HG03378 (cell line): ENCODE results near the gene MDFIC.

Experiments used
- ATAC-seq: cut with Tn5 transposase; IDR thresholded peaks from one replicate; pipeline ENCODE4 v1.9.1; 2021; ENCODE audit warnings: mild to moderate bottlenecking, moderate library complexity; ENCODE audit not compliant: unreplicated experiment

Gene MDFIC

GRCh38 chr7:114949231-114949630 lies 27.3 kb downstream of the MDFIC start:
- ATAC-seq = no peak

GRCh38 chr7:114952296-114952695 lies 30.4 kb downstream of the MDFIC start:
- ATAC-seq = no peak

- no peak for ATAC-seq
Measured at GRCh38 chr7:114953724-114954123, 31.8 kb downstream of the MDFIC start.

GRCh38 chr7:114956702-114957101 lies 34.8 kb downstream of the MDFIC start:
- peak; percentile 38 for ATAC-seq

- no peak for ATAC-seq
Measured at GRCh38 chr7:114957444-114957843, 35.5 kb downstream of the MDFIC start.

- peak; percentile 93 for ATAC-seq
Measured at GRCh38 chr7:114959931-114960330, 38.0 kb downstream of the MDFIC start.

- ATAC-seq = no peak
Measured at GRCh38 chr7:114962441-114962840, 40.5 kb downstream of the MDFIC start.

GRCh38 chr7:114966156-114966555 lies 44.3 kb downstream of the MDFIC start:
- no peak for ATAC-seq

DNA sequence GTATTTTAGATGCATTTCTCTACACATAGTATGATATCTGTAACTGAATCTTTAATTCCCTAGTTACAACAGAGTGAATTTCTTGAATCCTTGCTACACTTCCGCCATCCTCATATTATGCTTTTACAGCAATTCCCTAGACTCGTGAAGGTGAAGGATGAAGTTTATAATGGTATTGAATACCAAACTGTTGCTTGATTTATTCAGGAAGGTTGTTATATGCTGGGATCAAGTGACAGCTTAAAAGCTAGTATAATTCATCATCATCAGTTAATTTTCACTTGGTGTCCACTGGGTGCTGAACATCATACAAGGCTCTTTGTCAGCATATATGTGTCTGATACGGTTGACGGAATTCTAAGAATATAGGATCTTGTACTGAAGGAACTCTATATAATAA lies 47.2 kb downstream of the MDFIC start:
- ATAC-seq = no peak

GRCh38 chr7:114970308-114970707 lies 48.4 kb downstream of the MDFIC start:
- ATAC-seq = no peak

GRCh38 chr7:114970732-114971131 lies 48.8 kb downstream of the MDFIC start:
- ATAC-seq = no peak

DNA sequence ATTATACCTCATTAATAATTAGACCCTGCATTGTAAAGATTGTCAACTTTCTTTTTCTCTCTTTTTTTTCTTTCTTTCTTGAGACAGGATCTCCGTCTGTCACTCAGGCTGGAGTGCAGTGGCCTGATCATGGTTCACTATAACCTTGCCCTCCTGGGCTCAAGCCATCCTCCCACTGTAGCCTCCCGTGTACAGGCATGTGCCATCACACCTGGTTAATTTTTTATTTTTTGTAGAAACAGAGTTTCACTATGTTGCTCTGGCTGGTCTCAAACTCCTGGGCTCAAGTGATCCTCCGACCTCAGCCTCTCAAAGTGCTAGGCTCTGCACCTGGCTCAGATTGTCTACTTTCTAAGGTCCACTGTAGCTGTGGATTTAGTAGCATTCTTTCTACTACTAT lies 50.7 kb downstream of the MDFIC start:
- no peak for ATAC-seq

- ATAC-seq = no peak
Measured at GRCh38 chr7:114973147-114973546, 51.3 kb downstream of the MDFIC start.

- no peak for ATAC-seq
Measured at GRCh38 chr7:114975401-114975800, 53.5 kb downstream of the MDFIC start.

GRCh38 chr7:114976666-114977065 lies 54.8 kb downstream of the MDFIC start:
- no peak for ATAC-seq

GRCh38 chr7:114977277-114977676 lies 55.4 kb downstream of the MDFIC start:
- ATAC-seq = no peak

DNA sequence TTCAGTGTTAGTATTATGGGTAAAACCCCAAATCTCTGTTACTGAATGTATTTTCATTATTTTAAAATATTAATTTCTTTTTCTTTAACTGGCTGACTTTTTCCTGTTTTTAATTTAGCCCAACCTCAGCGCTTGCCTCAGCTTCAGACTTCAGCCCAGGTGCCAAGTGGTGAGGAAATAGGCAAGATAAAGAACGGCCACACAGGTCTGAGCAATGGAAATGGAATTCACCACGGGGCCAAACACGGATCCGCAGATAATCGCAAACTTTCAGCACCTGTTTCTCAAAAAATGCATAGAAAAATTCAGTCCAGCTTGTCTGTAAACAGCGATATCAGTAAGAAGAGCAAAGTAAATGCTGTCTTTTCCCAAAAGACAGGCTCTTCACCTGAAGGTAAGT lies 57.5 kb downstream of the MDFIC start:
- ATAC-seq = no peak

DNA sequence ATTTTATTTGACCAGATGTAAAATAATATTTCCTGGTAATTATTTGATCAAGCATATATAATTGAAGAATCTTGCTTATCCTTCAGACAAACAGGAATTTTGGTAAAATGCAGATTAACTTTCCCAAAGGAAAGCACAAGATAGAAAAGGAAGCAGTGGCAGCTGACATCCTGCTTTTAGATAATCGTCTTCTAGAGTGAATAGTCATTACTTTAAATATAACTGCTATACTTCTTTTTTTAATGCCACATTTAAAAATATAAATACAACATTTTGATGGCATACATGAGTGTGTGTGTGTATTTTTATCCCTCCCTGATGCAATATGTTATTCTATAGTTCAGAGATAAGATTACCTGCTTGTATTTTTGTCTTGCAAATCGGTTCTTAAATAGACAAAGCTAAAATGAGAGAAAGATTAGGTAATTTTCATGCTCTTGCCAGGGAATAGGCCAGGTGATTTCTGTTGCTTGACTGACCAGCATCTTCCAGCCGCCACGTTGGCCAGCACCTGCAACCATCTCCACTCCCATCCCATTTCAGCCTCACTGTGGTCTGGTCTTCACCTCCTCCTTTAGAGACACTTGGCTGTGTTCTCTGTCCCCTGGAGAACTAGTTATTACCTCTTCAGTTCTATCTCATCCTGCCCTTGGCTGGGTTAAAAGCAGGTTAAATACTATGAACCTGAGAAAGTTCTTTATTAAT lies 58.1 kb downstream of the MDFIC start:
- no peak for ATAC-seq

DNA sequence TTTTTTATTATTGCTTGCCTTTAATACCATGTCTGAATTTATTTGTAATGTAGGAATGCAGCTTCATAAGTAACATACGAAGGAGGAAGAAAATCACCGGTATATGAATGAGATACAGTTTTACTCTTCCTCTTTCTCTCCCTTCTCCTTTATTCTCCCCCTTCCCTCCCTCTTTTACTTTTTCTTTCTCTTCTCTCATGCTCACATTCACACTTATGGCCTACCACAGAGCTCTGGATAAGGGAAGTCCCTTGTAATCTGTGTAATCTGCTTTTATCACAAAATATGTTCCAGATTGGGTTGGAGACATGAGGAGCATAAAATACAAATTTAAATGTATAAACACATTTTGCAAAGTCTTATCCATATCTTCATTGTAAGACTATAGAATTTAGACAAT lies 59.4 kb downstream of the MDFIC start:
- ATAC-seq = no peak

DNA sequence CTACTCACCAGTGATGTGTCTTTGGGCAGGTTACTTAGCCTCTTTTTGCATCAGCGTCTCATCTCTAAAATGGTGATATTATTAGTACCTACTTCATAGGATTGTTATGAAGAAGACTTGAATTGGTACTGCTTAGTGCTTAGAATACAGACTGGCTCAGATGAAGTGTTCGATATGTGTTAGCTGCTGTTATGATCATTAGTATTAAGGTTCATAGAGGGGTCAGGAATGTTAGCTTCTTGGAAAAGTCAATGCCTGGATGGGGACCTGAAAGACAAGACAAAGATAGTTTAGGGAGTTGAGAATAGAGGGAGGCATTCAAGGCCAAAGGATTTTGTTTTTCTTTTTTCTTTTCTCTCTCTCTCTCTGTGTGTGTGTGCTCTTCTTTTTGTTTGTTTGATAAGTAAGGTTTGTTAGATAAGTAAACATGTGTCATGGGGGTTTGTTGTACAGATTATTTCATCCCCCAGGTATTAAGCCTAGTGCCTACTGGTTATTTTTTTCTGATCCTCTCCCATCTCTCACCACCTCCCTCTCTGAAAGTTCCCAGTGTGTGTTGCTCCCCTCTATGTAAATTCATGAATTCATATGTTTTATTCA lies 63.3 kb downstream of the MDFIC start:
- no peak for ATAC-seq

DNA sequence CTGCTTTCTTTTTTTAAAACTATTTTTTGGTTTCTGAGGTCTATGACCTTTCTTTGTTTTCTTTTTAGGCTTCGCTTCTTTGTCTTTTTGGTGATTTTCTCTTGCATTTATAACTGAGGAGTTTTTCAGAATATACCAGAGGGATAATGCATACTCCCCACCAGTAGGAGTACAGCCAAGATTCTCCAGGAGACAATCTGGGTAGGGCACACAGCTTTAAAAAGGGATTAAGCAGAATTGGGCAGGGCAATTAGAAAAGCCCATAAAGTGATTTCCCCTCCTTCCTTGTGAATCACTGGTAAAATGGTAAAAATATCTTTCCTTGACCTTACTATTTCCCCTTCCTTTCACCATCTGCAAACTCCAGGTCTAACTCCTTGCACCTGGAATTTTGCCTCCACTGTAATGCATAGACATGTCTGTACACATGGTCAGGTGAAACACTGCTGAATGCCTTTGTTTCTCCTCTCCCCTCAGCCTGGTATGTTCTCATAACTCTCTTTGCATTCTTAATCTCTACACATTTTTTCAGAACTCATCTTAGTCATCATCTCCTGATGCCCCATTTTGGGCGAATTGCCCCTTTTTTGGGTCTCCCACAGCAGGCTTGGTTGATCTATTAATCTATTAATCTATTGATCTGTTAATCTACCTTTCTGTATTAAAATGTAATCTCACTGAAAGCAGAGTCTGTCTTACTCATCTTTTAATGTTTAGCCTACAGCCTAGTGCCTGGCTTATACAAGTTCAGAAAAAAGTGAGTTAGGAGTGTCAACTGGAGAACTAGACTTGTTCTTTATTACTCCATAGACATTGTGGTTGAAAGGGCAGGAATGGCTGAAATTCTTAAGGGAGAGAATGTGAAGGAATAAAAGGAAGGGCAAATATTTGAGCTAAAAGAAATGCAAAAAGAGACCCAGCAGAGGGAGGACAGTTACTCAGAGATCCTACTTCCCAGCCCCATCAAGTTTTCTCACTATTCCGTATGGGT lies 64.6 kb downstream of the MDFIC start:
- no peak for ATAC-seq

DNA sequence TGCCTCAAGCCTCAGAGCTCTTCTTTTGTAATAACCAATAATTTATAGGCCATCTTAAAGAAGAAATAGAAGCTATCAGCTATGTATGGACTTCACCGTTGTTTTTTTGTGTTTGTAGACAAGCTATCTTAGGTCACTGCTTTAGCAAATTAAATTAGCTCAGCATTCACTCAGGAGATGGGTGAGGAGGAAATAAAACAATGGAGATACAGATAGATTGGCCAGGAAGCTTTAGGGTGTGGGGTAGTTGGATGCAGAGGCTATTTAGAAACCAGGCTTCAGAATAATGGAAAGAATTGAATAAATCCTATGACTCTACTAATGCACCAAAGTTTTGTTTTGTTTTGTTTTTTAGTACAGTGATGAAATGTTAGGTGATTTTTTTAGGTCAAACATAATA lies 66.1 kb downstream of the MDFIC start:
- ATAC-seq = no peak
